HUDEP-2 (cell line): ENCODE measurements around the gene PDE1A.

Experiments used
- DNase-seq, 76 experiments: peaks; one replicate each; lab custom pipeline; 2025; ENCODE audit not compliant: unreplicated experiment in 76 of 76; lab: John Stamatoyannopoulos, UW

Gene PDE1A

GRCh38 chr2:182148344-182148743 lies 278.5 kb downstream of the PDE1A start:
- DNase-seq = no peak

- no peak for DNase-seq
Observed at GRCh38 chr2:182144776-182145165, 282.1 kb downstream of the PDE1A start.

- no peak for DNase-seq
Observed at GRCh38 chr2:182144041-182144775, 282.6 kb downstream of the PDE1A start.

- no peak for DNase-seq
Observed at GRCh38 chr2:182142062-182142461, 284.8 kb downstream of the PDE1A start.

GRCh38 chr2:182134201-182134600 lies 292.6 kb downstream of the PDE1A start:
- DNase-seq = no peak

GRCh38 chr2:182133195-182133891 lies 293.5 kb downstream of the PDE1A start:
- DNase-seq = no peak

- no peak for DNase-seq
Observed at GRCh38 chr2:182132605-182133004, 294.2 kb downstream of the PDE1A start.

GRCh38 chr2:182128821-182129707 lies 297.8 kb downstream of the PDE1A start:
- no peak for DNase-seq

- DNase-seq = no peak
Observed at GRCh38 chr2:182117196-182117595, 309.6 kb downstream of the PDE1A start.

GRCh38 chr2:182116774-182117173 lies 310.1 kb downstream of the PDE1A start:
- DNase-seq = no peak

GRCh38 chr2:182115258-182115657 lies 311.6 kb downstream of the PDE1A start:
- DNase-seq = no peak

GRCh38 chr2:182113334-182113733 lies 313.5 kb downstream of the PDE1A start:
- no peak for DNase-seq

GRCh38 chr2:182110347-182110746 lies 316.5 kb downstream of the PDE1A start:
- no peak for DNase-seq

- no peak for DNase-seq
Observed at GRCh38 chr2:182103526-182103925, 323.3 kb downstream of the PDE1A start.

- no peak for DNase-seq
Observed at GRCh38 chr2:182101263-182101662, 325.6 kb downstream of the PDE1A start.

- no peak for DNase-seq
Observed at GRCh38 chr2:182098648-182099047, 328.2 kb downstream of the PDE1A start.

- DNase-seq = no peak
Observed at GRCh38 chr2:182097571-182098164, 329.2 kb downstream of the PDE1A start.

- no peak for DNase-seq
Observed at GRCh38 chr2:182090486-182090885, 336.4 kb downstream of the PDE1A start.
